ENCODE results near the gene GBP5. TPM values are rescaled to one million over a fixed set of nuclear protein-coding genes. Genes with fewer than 3 reads are reported as not detected.

Gene GBP5
- total RNA-seq, 1 donor from 2014 or later: 9.6 TPM

DNA sequence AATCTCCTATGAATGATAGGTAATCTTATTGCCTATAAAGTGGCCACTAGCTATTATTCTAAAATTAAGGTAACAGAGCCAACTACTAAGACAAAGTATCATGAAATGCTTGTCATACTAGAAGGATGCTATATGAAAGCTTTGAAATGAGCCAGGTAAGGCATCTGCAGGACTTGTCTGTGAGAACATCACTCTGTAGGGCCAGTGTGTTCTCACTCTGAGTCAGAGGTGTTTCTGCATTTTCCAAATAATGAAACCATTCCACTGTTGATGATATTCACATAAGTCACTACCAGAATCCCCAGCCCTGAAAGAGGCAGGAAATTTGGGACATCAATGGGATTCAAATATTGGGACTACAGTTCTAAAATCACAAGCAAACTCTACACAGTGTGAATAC, 25.8 kb upstream of the GBP5 start:
- intact Hi-C loops (cut with DNase I): no loop called here
- ATAC-seq (no peak), DNase-seq (no peak)
- TF ChIP-seq, protein P1, sequence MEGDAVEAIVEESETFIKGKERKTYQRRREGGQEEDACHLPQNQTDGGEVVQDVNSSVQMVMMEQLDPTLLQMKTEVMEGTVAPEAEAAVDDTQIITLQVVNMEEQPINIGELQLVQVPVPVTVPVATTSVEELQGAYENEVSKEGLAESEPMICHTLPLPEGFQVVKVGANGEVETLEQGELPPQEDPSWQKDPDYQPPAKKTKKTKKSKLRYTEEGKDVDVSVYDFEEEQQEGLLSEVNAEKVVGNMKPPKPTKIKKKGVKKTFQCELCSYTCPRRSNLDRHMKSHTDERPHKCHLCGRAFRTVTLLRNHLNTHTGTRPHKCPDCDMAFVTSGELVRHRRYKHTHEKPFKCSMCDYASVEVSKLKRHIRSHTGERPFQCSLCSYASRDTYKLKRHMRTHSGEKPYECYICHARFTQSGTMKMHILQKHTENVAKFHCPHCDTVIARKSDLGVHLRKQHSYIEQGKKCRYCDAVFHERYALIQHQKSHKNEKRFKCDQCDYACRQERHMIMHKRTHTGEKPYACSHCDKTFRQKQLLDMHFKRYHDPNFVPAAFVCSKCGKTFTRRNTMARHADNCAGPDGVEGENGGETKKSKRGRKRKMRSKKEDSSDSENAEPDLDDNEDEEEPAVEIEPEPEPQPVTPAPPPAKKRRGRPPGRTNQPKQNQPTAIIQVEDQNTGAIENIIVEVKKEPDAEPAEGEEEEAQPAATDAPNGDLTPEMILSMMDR (IDR thresholded peaks at IDR 0.05): no peak
- Histone ChIP-seq H3K36me3 (no peaks in the 10 kb centered on the region), H3K27me3 (ENCODE audit: low read depth) (no peaks in the 10 kb centered on the region), H3K9me3 (no peaks in the 10 kb centered on the region), H3K4me3 (no peak overlapping the region), H3K4me1 (no peaks in the 10 kb centered on the region), H3K27ac (no peak overlapping the region)

DNA sequence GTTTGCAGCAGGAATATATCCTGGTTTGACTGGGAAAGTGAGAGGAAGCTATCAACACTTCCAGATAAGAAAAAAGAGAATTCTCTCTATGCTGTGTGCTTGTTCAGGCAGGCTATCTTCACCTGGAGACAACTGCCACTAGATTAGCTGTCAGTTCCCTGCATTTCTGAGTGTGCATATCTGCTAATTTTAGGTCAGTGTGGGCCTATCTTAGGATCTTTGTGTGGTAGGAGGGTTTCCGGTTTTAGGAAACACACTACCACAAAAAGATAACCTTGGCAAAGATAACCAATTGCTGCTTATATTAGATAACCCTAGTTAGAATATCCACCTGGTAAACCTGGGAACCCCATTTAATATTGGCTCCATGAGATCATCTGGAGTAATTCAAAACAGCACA, 22.5 kb upstream of the GBP5 start:
- Histone ChIP-seq H3K4me1 (no peaks in the 10 kb centered on the region), H3K9me3 (peaks cover 3% of the 10 kb centered on the region), H3K36me3 (no peaks in the 10 kb centered on the region), H3K4me3 (no peak overlapping the region), H3K27ac (no peak overlapping the region), H3K27me3 (ENCODE audit: low read depth) (no peaks in the 10 kb centered on the region)
- DNase-seq: no peak
- TF ChIP-seq, protein P1 (IDR thresholded peaks at IDR 0.05): no peak
- ATAC-seq: no peak
- intact Hi-C loops (cut with DNase I): no loop called here

DNA sequence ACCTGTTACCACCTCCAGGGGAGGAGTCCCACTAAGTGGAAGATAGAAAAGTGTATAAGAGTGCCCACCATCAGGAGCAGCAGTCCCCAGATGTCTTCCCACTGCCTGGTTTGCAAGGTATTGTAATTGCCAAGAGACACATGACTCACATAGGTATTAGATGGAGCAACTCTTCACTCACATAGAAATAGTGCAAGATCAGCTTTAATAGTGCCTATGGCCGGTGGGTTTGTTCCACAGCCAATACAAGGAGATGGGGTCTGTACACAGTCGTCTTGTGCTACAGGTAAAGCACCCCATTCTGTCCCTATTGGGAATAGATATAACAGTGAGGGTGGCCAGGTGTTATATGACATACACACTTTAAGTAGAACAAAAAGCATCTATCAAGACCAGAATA, 18.6 kb upstream of the GBP5 start:
- H3K27me3 ChIP-seq (ENCODE audit: low read depth): no peaks in the 10 kb centered on the region
- TF ChIP-seq, protein P1 (IDR thresholded peaks at IDR 0.05): no peak
- H3K9me3 ChIP-seq: peaks cover 3% of the 10 kb centered on the region
- intact Hi-C loops (cut with DNase I): no loop called here
- no peak overlapping the region for H3K4me3 ChIP-seq
- H3K4me1 ChIP-seq: peaks cover 15% of the 10 kb centered on the region
- ATAC-seq: no peak
- H3K27ac ChIP-seq: no peak overlapping the region
- H3K36me3 ChIP-seq: no peaks in the 10 kb centered on the region
- DNase-seq: no peak

DNA sequence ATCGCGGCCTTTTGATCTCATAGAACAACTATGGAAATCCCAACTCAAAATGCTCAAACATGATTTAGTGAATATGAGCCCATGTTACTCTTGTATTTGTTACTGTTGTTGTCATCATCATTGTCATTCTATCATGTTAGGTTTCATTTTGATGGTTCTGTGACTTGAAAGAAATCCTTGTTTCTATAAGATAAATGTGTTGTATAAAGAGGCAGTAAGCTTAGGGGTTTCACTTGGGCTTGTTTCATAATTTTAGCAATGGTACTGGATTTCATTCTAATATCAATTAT, 15.3 kb upstream of the GBP5 start:
- H3K4me3 ChIP-seq: no peak overlapping the region
- TF ChIP-seq, protein P1 (IDR thresholded peaks at IDR 0.05): no peak
- peaks cover 2% of the 10 kb centered on the region for H3K9me3 ChIP-seq
- no peak for DNase-seq
- H3K4me1 ChIP-seq: peaks cover 16% of the 10 kb centered on the region
- intact Hi-C loops (cut with DNase I): no loop called here
- no peak overlapping the region for H3K27ac ChIP-seq
- H3K27me3 ChIP-seq (ENCODE audit: low read depth): no peaks in the 10 kb centered on the region
- no peaks in the 10 kb centered on the region for H3K36me3 ChIP-seq
- ATAC-seq: no peak

DNA sequence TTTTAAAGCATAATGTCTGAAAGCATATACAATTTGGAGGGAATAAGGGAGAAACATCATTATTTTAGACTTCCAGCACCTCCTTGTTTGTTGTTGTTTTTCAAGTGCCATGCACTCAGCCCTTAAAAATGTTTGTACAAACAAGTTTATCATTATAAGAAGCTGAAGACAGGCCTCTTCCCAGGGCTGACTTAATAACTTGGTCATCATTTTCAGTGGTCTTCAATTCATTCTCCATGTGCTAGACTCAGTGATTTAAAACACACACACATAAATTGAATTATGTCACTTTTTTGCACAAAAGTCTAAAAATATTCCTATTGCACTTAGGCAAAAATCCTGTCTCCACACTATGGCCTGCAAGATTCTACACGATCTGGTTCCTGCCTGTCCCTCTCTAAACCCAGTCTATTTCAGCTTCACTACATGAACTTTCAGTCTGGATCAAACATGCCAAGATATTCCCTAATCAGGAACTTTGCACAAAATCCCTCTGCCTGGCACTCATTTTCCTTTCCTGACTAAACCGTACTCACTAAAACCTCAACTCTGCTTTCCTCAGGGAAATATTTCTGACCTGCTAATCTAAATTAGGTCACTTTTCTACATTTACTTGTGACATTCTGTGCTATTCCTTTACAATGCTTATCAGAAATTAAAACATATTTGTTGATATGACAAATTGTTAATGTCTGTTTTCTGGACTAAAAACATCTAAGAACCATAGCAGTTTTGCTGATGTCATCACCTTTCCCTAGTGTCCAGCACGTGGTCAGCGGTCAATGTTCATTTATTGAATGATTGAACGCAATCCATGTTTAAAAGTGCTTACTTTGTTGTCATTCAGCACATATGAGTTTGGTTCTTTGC, 14.8 kb upstream of the GBP5 start:
- intact Hi-C loops (cut with DNase I): no loop called here
- Histone ChIP-seq H3K4me1 (peaks cover 16% of the 10 kb centered on the region), H3K27ac (peak overlapping the region; percentile 70), H3K27me3 (ENCODE audit: low read depth) (no peaks in the 10 kb centered on the region), H3K9me3 (no peaks in the 10 kb centered on the region), H3K4me3 (peak overlapping the region; percentile 19), H3K36me3 (no peaks in the 10 kb centered on the region)
- ATAC-seq (no peak), DNase-seq (no peak)
- TF ChIP-seq, protein P1 (IDR thresholded peaks at IDR 0.05): no peak

Measured in lower lobe of right lung (tissue), 2 donors.